Left lung (tissue), 10 donors: ENCODE results near the gene CEP131. TPM values are rescaled to one million over a fixed set of nuclear protein-coding genes. Genes with fewer than 3 reads are reported as not detected.

ENCODE experiments used
- ATAC-seq: fragments of 200-7000 bp; cut with Tn5 transposase; one replicate; pipeline ENCODE4 v1.9.1; 2020; ENCODE audit warnings: moderate library complexity
- DNase-seq, 4 donors: peaks; one replicate each; pipeline ENCODE4 v3.0.0-alpha.2; 2013 to 2020
- H3K27ac ChIP-seq, 2 donors: fragments of 200-600 bp; sonication (generic) in 1 of 2; one replicate each; pipeline versions ENCODE4 v1.5.0 to v1.8.0; 2020 to 2021
- H3K27me3 ChIP-seq, 2 donors: fragments of 200-600 bp; sonication (generic) in 1 of 2; one replicate each; pipeline versions ENCODE4 v1.5.0 to v1.8.0; 2020 to 2021
- H3K36me3 ChIP-seq, 2 donors: fragments of 200-600 bp; sonication (generic) in 1 of 2; one replicate each; pipeline versions ENCODE4 v1.5.0 to v1.8.0; 2020 to 2021
- H3K4me1 ChIP-seq, 2 donors: fragments of 200-600 bp; one replicate each; pipeline ENCODE4 v1.8.0; 2021
- H3K4me3 ChIP-seq, 2 donors: fragments of 200-600 bp; sonication (generic) in 1 of 2; one replicate each; pipeline versions ENCODE4 v1.5.0 to v1.8.0; 2020 to 2021; ENCODE audit warnings: mild to moderate bottlenecking in 1 of 2
- H3K9me3 ChIP-seq, 2 donors: fragments of 200-600 bp; sonication (generic) in 1 of 2; one replicate each; pipeline versions ENCODE4 v1.5.0 to v1.8.0; 2020 to 2021
- intact Hi-C, 2 donors: fragments of 100-400 bp; cut with DNase I; formaldehyde crosslinking; loops; one replicate each; pipeline versions ENCODE4 v1.11.2 to v1.14.2; 2022
- polyA plus RNA-seq, 6 donors: library from polyadenylated mRNA; unstranded; fragments of 120-200 nt; gene quantifications; one replicate each; pipeline ENCODE4 v1.2.1, GENCODE V29; 2013; ENCODE audit not compliant: insufficient read length in 6 of 6
- total RNA-seq, 2 donors: library from RNA; stranded (reverse); fragmentation: NEBNext Ultra II Directional; extraction: Animal tissue kit (Norgen Biotek cat#: 25700); gene quantifications; one replicate each; pipeline ENCODE4 v1.2.1, GENCODE V29; 2021
- TF ChIP-seq, protein P1 (sequence below), 2 donors: fragments of 200-600 bp; sonication (generic) in 1 of 2; IDR thresholded peaks; one replicate each; pipeline versions ENCODE4 v1.5.0 to v1.8.0; 2021; ENCODE audit warnings: antibody characterized with exemption in 2 of 2
- donor health status: DM: no; HTN: yes; CAD: no.
- donor health status: DM: no; HTN: no; CAD: no.

CEP131 gene
- total and polyA plus RNA-seq, 8 donors: 7.7 to 21.0 (median 16.9) TPM

DNA sequence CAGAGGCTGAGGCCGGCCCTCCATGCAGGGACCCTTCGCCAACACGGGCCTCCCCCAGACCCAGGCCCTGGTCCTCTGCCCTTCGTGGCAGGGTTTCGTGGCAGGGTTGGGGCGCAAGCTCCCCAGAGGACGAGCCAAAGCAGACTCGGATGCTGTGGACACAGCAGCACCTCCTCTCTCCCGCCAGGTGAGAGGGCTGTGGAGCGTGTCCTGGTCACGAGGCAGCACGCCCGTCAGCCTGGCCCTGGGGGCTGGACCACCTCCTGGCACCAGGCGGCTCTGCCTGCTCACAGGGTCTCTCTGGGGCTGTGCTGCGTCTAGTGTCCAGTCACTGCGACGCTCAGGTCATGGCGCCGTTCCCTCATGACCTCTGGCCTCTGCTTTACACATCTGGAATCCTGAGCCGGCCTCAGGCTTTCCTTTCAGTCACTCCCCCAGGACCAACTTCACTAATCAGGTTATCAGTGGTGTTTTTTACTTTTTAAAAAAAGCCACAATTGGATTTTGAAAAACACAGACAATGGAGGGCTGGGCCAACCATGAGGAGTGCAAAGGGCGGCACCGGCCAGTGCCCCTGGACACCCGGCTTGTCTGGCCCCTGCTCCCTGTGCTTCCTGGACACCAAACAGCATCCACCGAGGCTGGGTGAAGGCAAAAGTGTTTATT is 21.7 kb upstream of the CEP131 start:
- ATAC-seq (no peak), DNase-seq (peak in 1 of 4 donors; percentile 59)
- no peak overlapping the region for H3K27ac ChIP-seq
- no peaks in the 10 kb centered on the region for H3K27me3 ChIP-seq
- no peaks in the 10 kb centered on the region for H3K9me3 ChIP-seq
- intact Hi-C loops: no loop called here
- no peak overlapping the region for H3K4me3 ChIP-seq
- H3K36me3 ChIP-seq: peaks cover 0 to 54% of the 10 kb centered on the region in 2 donors
- H3K4me1 ChIP-seq: peaks cover 0 to 19% of the 10 kb centered on the region in 2 donors
- TF ChIP-seq, protein P1, sequence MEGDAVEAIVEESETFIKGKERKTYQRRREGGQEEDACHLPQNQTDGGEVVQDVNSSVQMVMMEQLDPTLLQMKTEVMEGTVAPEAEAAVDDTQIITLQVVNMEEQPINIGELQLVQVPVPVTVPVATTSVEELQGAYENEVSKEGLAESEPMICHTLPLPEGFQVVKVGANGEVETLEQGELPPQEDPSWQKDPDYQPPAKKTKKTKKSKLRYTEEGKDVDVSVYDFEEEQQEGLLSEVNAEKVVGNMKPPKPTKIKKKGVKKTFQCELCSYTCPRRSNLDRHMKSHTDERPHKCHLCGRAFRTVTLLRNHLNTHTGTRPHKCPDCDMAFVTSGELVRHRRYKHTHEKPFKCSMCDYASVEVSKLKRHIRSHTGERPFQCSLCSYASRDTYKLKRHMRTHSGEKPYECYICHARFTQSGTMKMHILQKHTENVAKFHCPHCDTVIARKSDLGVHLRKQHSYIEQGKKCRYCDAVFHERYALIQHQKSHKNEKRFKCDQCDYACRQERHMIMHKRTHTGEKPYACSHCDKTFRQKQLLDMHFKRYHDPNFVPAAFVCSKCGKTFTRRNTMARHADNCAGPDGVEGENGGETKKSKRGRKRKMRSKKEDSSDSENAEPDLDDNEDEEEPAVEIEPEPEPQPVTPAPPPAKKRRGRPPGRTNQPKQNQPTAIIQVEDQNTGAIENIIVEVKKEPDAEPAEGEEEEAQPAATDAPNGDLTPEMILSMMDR (IDR thresholded peaks at IDR 0.05): no peak

DNA sequence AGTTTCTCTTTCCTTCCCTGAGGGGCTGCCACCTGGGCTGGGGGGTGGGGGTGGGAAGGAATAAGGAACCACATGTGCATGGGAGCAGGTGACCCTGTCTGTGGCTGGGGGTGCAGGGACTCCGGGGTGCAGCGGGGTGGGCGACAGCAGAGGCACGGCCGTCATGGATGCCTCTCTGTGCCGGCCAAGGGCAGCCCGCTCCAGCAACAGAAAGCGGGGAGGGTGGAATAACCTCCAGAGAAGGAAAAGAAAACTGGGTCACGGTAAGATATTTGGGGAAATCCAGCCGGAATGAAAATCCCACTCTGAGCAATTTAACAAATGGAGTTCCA is 20.5 kb upstream of the CEP131 start:
- H3K27me3 ChIP-seq: no peaks in the 10 kb centered on the region
- DNase-seq: peak in 1 of 4 donors; percentile 67
- no peak overlapping the region for H3K4me3 ChIP-seq
- peaks cover 0 to 46% of the 10 kb centered on the region in 2 donors for H3K36me3 ChIP-seq
- H3K27ac ChIP-seq: no peak overlapping the region
- H3K9me3 ChIP-seq: no peaks in the 10 kb centered on the region
- intact Hi-C loops: no loop called here
- TF ChIP-seq, protein P1 (IDR thresholded peaks at IDR 0.05): no peak
- peaks cover under 1 to 21% of the 10 kb centered on the region in 2 donors for H3K4me1 ChIP-seq
- no peak for ATAC-seq

DNA sequence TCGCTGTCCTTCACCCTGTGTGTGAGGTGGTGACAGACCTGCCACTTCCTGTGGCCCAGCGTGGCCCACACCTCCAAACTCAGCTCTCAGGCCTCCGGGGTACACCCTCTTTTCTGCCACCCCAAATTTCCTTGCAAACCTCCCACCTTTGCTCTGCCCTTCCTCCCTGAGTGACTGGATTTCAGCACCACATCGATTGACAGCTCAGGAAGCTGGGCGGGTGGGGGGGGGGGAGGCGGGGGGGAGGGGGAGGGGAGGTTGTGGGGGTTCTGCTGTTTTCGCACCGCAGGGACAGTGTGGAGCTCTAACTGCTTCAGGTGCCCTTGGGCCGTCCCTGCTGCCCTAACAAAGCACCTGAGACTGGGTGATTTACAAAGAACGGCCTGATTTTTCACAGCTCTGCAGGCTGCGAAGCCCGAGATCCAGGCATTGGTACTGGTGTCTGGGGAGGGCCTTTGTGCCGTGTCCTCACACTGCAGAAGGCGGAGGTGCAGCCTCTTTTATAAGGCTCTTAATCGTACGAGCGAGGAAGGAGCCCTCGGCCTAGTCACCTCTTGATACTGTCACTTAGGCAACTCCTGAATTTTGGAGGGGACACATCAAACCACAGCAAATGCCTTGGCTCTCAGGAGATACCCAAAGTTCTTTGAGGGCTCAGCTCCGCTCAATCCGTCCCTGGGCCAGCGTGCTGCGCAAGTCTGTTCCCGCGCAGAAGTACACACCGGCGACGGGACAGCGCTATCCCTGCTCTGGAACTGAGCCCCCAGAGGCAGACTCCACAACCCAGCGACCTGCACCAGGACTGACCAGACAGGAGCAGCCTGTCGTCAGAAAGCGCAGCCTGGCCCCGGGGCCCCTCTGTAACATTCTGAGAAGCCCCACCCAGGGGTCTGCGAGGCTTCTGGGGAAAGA is 19.9 kb upstream of the CEP131 start:
- H3K4me3 ChIP-seq: no peak overlapping the region
- TF ChIP-seq, protein P1 (IDR thresholded peaks at IDR 0.05): no peak
- H3K4me1 ChIP-seq: peaks cover 6 to 27% of the 10 kb centered on the region in 2 donors
- no peaks in the 10 kb centered on the region for H3K9me3 ChIP-seq
- intact Hi-C loops: no loop called here
- ATAC-seq (no peak), DNase-seq (peak in 1 of 4 donors; percentile 75)
- H3K36me3 ChIP-seq: peaks cover 0 to 44% of the 10 kb centered on the region in 2 donors
- H3K27me3 ChIP-seq: no peaks in the 10 kb centered on the region
- H3K27ac ChIP-seq: no peak overlapping the region

DNA sequence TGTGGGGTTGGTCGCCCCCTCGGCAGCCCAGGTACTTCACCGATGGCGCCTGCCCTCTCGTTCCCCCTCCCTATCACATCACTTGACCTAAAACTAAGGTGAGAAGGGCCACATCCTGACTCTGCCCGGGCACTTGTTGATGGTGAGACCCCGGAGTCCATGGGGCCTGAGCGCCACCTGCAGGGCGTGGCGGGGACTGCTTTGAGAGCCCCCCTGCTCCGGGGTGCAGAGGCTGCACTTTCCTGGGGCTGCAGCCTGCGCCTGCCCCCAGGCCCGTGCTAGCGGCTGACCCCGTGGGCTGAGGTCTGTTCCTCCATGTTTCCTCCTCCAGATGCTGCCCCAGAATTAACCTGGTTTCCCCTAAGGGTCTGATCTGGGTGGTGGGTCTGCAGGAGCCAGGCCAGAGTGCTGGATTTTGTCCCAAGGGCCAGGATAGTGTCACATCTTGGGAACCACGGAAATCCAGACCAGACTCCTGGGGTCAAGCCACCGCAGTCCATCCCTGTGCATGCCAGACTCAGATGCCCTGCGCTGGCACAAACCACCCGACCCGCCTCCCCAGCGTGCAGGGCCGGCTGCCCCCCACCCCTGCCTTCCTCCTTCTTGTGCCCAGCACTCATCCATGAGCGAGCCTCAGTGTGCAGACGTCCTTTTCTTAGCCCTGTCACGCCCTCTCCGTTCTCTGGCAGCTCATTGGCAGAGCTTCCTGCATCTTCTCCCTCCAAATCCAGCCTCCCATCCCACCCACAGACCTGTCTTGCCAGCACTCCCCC is 19.1 kb upstream of the CEP131 start:
- no peaks in the 10 kb centered on the region for H3K27me3 ChIP-seq
- ATAC-seq (peak; percentile 7), DNase-seq (peak in 2 of 4 donors; percentile 36 to 58)
- TF ChIP-seq, protein P1 (IDR thresholded peaks at IDR 0.05): peak; percentile 49 to 74
- H3K4me3 ChIP-seq: no peak overlapping the region
- peaks cover 8 to 36% of the 10 kb centered on the region in 2 donors for H3K4me1 ChIP-seq
- H3K27ac ChIP-seq: no peak overlapping the region
- H3K9me3 ChIP-seq: no peaks in the 10 kb centered on the region
- H3K36me3 ChIP-seq: peaks cover 0 to 40% of the 10 kb centered on the region in 2 donors
- intact Hi-C loops: no loop called here
